Fibroblast of upper back skin (primary cell): ENCODE results near the gene GMDS.

Experiments used
- DNase-seq: peaks from one replicate; pipeline ENCODE4 v3.0.0-alpha.2; 2013

The GMDS gene

DNA sequence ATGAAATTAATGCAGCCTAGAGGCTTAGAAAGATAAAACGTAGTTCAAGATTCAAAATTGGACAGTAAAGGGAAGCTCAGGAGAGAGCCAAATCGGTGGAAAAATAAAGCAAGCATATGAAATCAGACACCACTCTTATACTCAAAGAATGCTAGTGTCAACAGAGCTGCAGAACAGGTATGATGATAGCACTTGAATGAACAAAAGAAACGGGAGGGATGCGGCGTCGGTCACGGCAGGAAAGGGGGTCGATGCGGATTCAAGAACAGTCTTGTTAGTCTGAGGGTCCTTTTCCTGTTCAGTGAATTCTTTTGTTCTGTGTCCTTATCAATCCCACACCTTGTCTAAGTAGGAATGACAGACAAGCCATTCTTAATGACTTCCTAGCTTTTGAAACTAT is 521.3 kb downstream of the GMDS start:
- no peak for DNase-seq

- no peak for DNase-seq
These were observed 522.6 kb downstream of the GMDS start for GRCh38 chr6:1722801-1723200.

DNA sequence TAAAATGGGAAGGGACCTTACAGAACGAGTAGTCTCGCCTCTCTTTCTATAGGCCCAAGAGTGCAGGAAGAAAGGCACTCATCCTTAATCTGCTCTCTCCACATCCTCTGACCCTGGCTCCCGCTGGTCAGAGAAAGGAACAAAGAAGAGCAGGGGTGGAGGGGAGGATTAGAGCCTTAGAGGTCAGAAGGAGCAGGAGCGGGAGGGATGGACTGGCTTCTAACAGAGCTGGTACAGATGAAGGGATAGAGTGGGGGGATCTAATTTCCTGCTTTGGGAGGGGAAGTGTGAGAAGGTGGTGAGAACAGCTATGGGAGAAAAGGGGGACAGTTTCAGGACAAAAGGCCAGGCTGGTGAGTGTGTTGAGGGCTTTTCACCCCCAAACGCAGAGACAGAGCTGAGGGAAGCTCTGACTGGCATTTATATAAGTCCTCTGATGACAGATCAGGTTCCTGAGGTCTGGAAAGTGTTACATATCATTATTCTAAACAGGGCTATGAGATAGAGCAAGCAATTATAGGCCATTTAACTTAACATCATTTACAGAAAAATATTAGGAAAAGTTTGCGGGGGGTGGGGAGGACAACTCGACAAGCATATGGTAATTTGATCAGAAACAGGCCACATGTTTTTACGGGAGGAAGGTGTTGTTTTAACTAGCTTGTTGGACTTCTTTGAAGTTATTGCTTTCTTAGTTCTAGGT is 524.6 kb downstream of the GMDS start:
- DNase-seq, result no peak

DNA sequence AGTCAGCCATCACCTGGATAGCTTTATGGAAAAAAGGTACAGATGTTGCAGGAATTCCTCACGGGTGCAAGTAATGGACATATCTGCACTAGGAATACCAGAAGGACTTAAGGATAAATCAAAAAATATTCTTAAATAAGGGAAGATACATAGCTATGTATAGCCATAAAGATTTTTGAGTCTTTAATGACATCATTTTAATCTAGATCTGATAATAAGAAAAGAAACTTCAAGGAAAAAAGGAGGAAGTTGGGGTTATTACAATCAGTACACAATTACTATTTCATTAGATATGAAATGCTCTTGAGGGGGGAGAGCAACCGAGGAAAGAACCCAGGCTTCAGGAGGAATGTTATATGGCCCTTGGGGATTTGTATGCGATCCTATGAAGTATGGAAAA is 525.5 kb downstream of the GMDS start:
- DNase-seq, result no peak

DNA sequence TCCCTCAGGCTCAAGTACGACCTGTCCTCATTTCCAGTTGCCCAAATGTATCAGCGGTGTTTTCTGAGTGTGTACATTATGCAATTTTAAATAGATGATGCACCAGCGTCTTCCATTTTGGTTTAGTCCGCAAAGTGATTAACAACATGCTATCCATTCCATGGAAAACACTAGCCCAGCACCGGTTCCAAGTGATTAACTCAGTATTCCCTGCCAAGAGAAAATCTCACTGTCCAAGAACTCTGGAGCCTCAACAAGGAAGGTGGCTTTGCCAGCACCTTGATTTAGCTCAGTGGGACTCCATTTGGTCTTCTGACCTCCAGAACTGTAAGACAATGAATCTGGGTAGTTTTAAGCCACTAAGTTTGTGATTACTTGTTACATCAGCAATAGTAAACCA is 528.5 kb downstream of the GMDS start:
- DNase-seq, result no peak

DNA sequence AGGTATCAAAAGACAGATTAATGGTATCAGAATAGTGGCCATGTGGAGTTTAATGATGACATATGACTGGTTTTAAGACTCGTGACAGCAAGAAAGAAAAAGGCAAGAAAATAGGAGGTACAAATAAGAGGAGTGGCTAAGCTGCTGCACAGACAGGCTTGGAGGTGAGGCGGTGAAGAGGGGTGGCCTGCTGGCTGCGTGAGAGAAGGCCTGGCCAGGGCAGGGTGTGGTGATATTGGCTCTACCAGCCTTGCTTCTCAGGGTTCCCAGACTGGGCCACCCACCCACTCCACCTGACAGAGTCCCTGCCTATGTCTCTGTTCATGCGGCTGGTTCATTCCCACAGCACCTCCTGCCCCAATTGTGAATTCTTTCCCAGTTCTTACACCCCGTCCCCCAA is 529.0 kb downstream of the GMDS start:
- no peak for DNase-seq

DNA sequence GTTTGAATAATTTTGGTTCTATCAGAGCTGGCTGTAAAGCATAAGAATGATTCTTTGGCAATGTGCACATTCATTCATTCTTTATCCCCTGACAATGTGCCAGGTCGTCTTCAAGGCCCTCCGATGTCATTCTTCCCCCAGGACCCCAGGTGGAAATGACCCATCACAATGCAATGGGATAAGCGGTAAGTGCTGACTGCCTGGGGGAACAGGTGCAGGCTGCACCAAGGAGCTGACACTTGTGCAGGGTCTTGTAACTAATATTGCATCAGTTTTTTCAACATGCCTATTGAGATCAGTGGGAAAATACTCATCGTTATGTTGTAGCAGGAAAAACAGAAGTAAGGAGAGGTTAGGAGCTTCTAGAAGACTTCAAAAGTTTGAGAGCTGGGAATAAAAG is 530.1 kb downstream of the GMDS start:
- DNase-seq, result no peak

- DNase-seq, result no peak
These were observed 530.8 kb downstream of the GMDS start for GRCh38 chr6:1714654-1715053.

GRCh38 chr6:1713016-1713600 is 532.3 kb downstream of the GMDS start:
- DNase-seq, result no peak

DNA sequence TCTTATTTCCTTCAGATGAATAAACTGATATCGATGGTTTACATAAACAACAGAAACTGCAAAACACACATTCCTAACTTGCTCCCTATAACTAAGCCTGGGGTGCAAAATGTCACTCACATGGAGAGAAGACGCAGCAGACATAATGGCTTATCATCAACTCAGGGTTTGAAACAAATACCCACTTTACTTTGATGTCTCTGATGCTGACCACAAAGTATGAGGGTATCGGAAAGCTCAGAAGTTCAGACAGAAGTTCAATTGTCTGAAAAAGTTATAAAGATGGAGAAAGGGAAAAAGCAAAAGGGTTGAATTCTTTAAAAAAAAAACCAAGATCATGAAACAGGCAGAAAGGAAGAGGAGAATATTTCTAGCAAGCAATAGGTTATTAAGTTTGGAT is 533.0 kb downstream of the GMDS start:
- no peak for DNase-seq

DNA sequence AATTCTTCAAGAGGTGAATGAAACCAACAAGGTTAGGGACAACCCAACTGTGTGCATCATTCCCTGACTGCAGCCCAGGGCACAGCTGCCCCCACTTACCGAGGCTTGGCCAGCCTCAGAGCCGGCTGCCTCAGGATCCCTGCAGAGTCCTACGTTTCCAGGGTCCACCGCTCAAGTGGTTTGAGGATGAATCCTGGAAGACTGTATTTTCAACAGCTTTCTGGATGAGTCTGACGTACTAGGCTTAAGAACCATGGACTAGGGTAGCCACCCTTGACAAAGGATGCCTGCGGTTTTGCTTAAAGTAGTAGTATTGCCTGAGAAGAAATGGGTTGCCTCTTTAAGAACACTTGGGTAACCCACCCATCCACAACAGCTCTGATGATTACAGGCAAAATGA is 534.3 kb downstream of the GMDS start:
- DNase-seq, result no peak

DNA sequence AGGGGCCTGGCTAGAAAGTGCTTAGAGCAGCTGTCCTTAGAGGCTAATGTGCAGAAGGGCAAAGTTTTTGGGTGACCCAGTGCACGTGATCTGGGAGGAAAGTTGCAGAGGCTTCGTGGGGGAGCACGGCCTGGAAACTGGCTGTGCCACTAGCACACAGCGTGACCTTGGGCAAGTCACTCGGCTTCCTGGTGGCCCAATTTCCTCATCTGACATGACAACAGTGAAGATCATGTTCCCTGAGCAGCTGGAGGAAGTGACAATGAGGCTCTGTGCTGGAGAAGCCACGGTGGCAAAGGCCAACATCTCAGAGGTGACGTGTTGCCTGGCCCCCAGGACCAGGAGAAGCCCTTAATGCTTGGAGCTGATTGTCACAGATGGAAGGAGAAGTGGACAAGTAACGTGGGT is 536.2 kb downstream of the GMDS start:
- no peak for DNase-seq

DNA sequence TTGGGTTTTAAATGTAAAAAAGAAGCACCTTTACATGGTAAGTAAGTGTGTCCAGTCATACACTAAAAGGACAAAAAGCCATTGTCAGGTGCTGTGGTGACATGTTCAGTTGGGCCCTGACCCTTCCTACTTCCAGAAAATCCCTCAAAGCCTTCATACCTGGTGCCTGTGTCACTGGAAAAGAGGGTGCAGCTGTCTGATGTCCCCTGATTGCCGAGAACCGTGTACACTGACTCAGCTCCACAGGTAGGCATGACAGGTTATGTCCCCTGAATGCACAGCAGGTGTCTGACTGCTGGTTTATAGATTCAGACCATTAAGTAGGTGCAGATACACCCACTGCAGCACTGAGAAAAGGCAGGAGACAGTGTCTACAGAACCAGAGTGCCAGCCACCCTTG is 536.6 kb downstream of the GMDS start:
- no peak for DNase-seq

DNA sequence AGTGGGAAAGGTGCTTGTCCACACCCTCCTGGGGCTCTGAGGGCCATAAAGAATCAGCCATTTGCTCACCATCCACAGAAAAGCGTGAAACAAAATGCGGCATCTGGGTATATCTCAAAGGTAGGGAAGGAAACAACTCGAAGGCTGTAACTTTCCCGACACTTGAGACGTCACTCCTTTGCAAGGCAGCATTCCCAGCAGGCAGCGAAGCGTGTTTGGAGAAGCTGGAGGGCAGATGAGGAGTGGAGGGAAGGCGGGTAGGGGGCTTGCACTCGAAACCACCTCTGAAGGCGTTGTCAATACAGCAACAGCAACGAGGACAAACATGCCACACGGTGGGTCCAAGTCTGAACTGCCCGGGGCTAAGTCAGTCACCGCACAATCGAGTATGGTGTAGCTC is 537.3 kb downstream of the GMDS start:
- no peak for DNase-seq

- no peak for DNase-seq
These were observed 539.8 kb downstream of the GMDS start for GRCh38 chr6:1705630-1706029.

DNA sequence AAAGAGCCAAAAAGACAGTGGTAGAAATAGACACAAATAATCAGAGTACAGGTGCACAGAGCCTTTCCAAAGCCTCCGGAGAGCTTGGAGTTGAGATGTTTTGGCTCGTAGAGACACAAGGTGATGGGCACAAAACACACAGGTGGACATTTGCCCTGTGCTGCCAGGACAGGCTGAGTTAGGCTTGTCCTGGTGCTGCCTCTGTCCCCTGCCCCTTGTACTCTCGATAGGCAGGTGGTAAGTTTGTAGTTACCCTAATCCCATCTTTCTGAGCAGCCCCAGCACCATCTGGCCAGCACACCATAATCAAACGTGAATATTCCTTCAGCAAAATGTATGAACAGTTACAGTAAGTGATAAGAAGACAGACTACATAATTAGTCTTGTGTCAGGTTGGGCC is 540.2 kb downstream of the GMDS start:
- DNase-seq, result no peak

GRCh38 chr6:1704711-1705110 is 540.7 kb downstream of the GMDS start:
- DNase-seq, result no peak

- DNase-seq, result no peak
These were observed 541.5 kb downstream of the GMDS start for GRCh38 chr6:1703923-1704322.

DNA sequence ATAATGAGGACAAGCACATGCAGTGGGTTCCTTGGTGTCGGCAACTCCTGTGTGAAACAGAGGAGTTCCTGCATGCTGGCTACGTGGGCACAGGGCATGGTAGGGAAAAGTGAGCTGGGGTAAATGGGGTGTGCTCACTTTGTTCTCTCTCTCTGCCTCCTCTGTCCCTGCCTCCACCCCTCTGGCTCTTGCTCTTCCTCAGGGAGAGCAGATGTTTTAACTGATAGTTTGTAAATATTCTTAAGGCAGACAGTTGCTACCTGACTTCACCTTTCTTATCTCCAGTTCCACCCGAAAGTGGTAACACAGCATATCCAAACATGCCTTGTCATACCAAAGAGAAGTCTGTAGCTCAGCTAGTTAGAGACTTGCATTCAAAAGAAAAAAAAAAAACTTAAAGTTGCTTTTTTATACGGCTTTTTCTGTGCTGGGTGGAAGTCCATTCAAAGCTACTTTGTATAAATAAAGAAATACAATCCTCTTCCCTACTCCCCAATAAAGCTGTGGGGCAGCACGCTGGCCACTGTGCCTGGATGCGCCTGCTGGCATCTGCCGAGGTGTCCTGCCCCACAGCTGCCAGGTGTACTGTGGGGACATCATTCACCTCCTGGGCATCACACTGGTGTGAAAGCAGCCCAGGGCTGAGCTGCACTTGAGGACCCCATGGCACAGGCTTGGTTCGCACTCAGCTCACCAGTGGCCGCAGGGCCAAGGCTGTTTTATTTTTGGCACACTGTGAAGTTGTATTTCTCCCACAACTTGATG is 542.1 kb downstream of the GMDS start:
- no peak for DNase-seq

- peak; percentile 28 for DNase-seq
These were observed 542.8 kb downstream of the GMDS start for GRCh38 chr6:1702580-1703051.

GRCh38 chr6:1701668-1702353 is 543.6 kb downstream of the GMDS start:
- peak; percentile 99 for DNase-seq

GRCh38 chr6:1700278-1700967 is 545.0 kb downstream of the GMDS start:
- peak; percentile 21 for DNase-seq

DNA sequence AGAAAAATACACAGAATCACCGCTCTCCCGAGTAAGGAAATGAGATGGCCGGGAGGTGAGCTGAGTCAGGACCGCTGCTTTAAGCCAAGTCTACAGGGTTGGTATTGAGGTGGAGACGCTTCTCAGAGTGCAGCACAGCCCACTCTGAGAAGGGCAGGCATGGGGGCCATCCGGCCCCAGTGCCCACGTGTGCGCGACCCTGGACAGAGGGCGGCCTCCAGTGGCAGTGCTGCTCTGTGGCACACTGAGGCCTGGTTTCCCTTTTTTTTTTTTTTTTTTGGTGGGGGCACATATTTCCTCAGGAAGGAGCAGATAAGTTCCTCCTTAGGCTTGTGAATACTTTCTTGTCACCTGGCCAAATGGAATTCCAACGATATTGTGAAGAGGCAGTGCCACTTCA is 546.9 kb downstream of the GMDS start:
- DNase-seq, result no peak
